Caco-2 (cell line): ENCODE results near the gene CRYBG2. TPM values are rescaled to one million over a fixed set of nuclear protein-coding genes. Genes with fewer than 3 reads are reported as not detected.
"Not testable (repeated sequence)": the region's sequence is repeated elsewhere in the genome, so short reads cannot be mapped to it uniquely, and the experiment has no call there.

Source experiments
- BruUV-seq: library from RNA; stranded (reverse); fragments of 400-500 nt; replicated peaks from 2 replicates; lab custom pipeline; 2021; lab: Mats Ljungman, UMichigan
- CTCF ChIA-PET: fragments of 300-600 bp; sonication (Branson Sonifier 250); formaldehyde crosslinking; loops from one replicate; lab custom pipeline; 2022; ENCODE audit warnings: antibody characterized with exemption; lab: Charles Lee
- POLR2A ChIA-PET: fragments of 300-600 bp; sonication (Branson Sonifier 250); formaldehyde crosslinking; loops from one replicate; lab custom pipeline; 2022; ENCODE audit warnings: antibody characterized with exemption; lab: Charles Lee
- DNase-seq, 2 experiments: peaks; one replicate each; pipeline versions ENCODE4 v3.0.0 to v3.0.0-alpha.2; 2020 to 2022
- H3K27me3 ChIP-seq: replicated peaks from 2 replicates; pipeline ENCODE4 v1.6.0; 2011; ENCODE audit warnings: low read length; ENCODE audit not compliant: control insufficient read depth, insufficient read depth
- H3K36me3 ChIP-seq: 2 replicates; pipeline ENCODE4 v1.5.1; 2011; ENCODE audit warnings: low read length; ENCODE audit not compliant: control insufficient read depth, insufficient read depth
- H3K4me1 ChIP-seq: fragments of 250-450 bp; sonication (Bioruptor Pico); 2 replicates; pipeline ENCODE4 v1.5.1; 2020; ENCODE audit warnings: mild to moderate bottlenecking
- H3K4me3 ChIP-seq: 2 replicates; pipeline ENCODE4 v1.5.1; 2011; ENCODE audit warnings: low read depth, mild to moderate bottlenecking, control low read depth, low read length
- H3K9me3 ChIP-seq: fragments of 250-450 bp; sonication (Bioruptor Pico); 2 replicates; pipeline ENCODE4 v1.5.1; 2020; ENCODE audit warnings: mild to moderate bottlenecking, moderate library complexity
- H3K27ac Mint-ChIP-seq: one replicate; pipeline ENCODE4 v1.8.0; 2022; ENCODE audit warnings: mixed read lengths; ENCODE audit not compliant: unreplicated experiment
- H3K27me3 Mint-ChIP-seq: one replicate; pipeline ENCODE4 v1.8.0; 2022; ENCODE audit warnings: mixed read lengths; ENCODE audit not compliant: insufficient read depth, unreplicated experiment
- H3K36me3 Mint-ChIP-seq: one replicate; pipeline ENCODE4 v1.8.0; 2022; ENCODE audit warnings: mild to moderate bottlenecking, mixed read lengths; ENCODE audit not compliant: insufficient read depth, unreplicated experiment
- H3K4me1 Mint-ChIP-seq: one replicate; pipeline ENCODE4 v1.8.0; 2022; ENCODE audit warnings: low read depth, mixed read lengths; ENCODE audit not compliant: unreplicated experiment
- H3K4me3 Mint-ChIP-seq: one replicate; pipeline ENCODE4 v1.8.0; 2022; ENCODE audit warnings: mild to moderate bottlenecking, moderate library complexity, mixed read lengths; ENCODE audit not compliant: unreplicated experiment
- H3K9me3 Mint-ChIP-seq: one replicate; pipeline ENCODE4 v1.8.0; 2022; ENCODE audit warnings: mixed read lengths; ENCODE audit not compliant: unreplicated experiment
- CTCF ChIP-seq, 2 experiments: fragments of 200-600 bp in 1 of 2; IDR thresholded peaks; 1 replicate in 1 of 2; 2 replicates in 1 of 2; pipeline versions ENCODE4 v1.5.1 to v1.8.0; 2011 to 2022; ENCODE audit warnings: antibody characterized with exemption in 1 of 2, control low read depth in 1 of 2, inconsistent platforms in 1 of 2, low read depth in 1 of 2, low read length in 1 of 2, mild to moderate bottlenecking in 1 of 2, moderate library complexity in 1 of 2; ENCODE audit not compliant: insufficient read depth in 1 of 2, severe bottlenecking in 1 of 2, unreplicated experiment in 1 of 2
- intact Hi-C: fragments of 100-400 bp; cut with micrococcal nuclease; formaldehyde crosslinking; loops from one replicate; pipeline ENCODE4 v1.10.0; 2022; ENCODE audit not compliant: unreplicated experiment
- total RNA-seq: library from RNA; stranded (reverse); gene quantifications from 2 replicates; pipeline ENCODE4 v1.2.3, GENCODE V29; 2022

CRYBG2 gene
- total RNA-seq, 1 experiment from 2014 or later, result 66.1 TPM

- intact Hi-C loops, result no loop called here
- no peak for TF ChIP-seq CTCF (IDR thresholded peaks at IDR 0.05; ENCODE audit: insufficient read depth in 1 of 2, low read depth in 1 of 2, low read length in 1 of 2, severe bottlenecking in 1 of 2, unreplicated experiment in 1 of 2)
- H3K4me1 Mint-ChIP-seq, result peaks cover 6% of the 10 kb centered on the region
- ChIA-PET CTCF (interaction anchor here (0.6 kb wide), 1 partner anchor 172 kb away, joined by 3 read pairs; no protein-coding TSS in a partner anchor), POLR2A (no interaction called here)
- Histone ChIP-seq H3K27me3 (no peaks in the 10 kb centered on the region), H3K36me3 (no peaks in the 10 kb centered on the region), H3K4me3 (no peak overlapping the region), H3K9me3 (no peaks in the 10 kb centered on the region), H3K4me1 (no peaks in the 10 kb centered on the region; the same call in 1 of the 2 replicates)
- DNase-seq, result no peak
- H3K4me3 Mint-ChIP-seq, result no peak overlapping the region
- no peak overlapping the region for H3K27ac Mint-ChIP-seq
- no peaks in the 10 kb centered on the region for H3K27me3 Mint-ChIP-seq
- no TSS peak for BruUV-seq
- H3K36me3 Mint-ChIP-seq, result peaks cover 4% of the 10 kb centered on the region
- no peaks in the 10 kb centered on the region for H3K9me3 Mint-ChIP-seq
Measured at GRCh38 chr1:26373789-26374188, 19.9 kb upstream of the CRYBG2 start.

GRCh38 chr1:26373281-26373680, 19.4 kb upstream of the CRYBG2 start:
- BruUV-seq, result no TSS peak
- DNase-seq, result no peak
- TF ChIP-seq CTCF (IDR thresholded peaks at IDR 0.05; ENCODE audit: insufficient read depth in 1 of 2, low read depth in 1 of 2, low read length in 1 of 2, severe bottlenecking in 1 of 2, unreplicated experiment in 1 of 2), result no peak
- peaks cover 4% of the 10 kb centered on the region for H3K36me3 Mint-ChIP-seq
- H3K9me3 Mint-ChIP-seq, result no peaks in the 10 kb centered on the region
- Histone ChIP-seq H3K9me3 (no peaks in the 10 kb centered on the region), H3K27me3 (no peaks in the 10 kb centered on the region), H3K36me3 (no peaks in the 10 kb centered on the region), H3K4me1 (no peaks in the 10 kb centered on the region; the same call in 1 of the 2 replicates), H3K4me3 (no peak overlapping the region)
- no peak overlapping the region for H3K4me3 Mint-ChIP-seq
- H3K4me1 Mint-ChIP-seq, result peaks cover 6% of the 10 kb centered on the region
- intact Hi-C loops, result no loop called here
- H3K27ac Mint-ChIP-seq, result no peak overlapping the region
- ChIA-PET CTCF (no interaction called here), POLR2A (no interaction called here)
- no peaks in the 10 kb centered on the region for H3K27me3 Mint-ChIP-seq

GRCh38 chr1:26372611-26373010, 18.7 kb upstream of the CRYBG2 start, which contains the start of gene ZNF683:
ZNF683 (minus strand) TSS chr1:26372750; CDS start chr1:26368571, 4,179 bp downstream.
- H3K9me3 ChIP-seq, H3K27me3 ChIP-seq, H3K4me1 ChIP-seq, intact Hi-C loops, H3K27me3 Mint-ChIP-seq, POLR2A ChIA-PET, H3K9me3 Mint-ChIP-seq, CTCF ChIA-PET, H3K4me1 Mint-ChIP-seq, H3K27ac Mint-ChIP-seq, H3K4me3 Mint-ChIP-seq, H3K36me3 Mint-ChIP-seq, DNase-seq, H3K4me3 ChIP-seq, H3K36me3 ChIP-seq, BruUV-seq: not testable (repeated sequence)

GRCh38 chr1:26372039-26372438, 18.1 kb upstream of the CRYBG2 start:
- ChIA-PET POLR2A (no interaction called here), CTCF (no interaction called here)
- H3K4me3 ChIP-seq, result no peak overlapping the region
- H3K36me3 Mint-ChIP-seq, result peaks cover 8% of the 10 kb centered on the region
- no peaks in the 10 kb centered on the region for H3K4me1 Mint-ChIP-seq
- no peak overlapping the region for H3K4me3 Mint-ChIP-seq
- no peak for TF ChIP-seq CTCF (IDR thresholded peaks at IDR 0.05; ENCODE audit: insufficient read depth in 1 of 2, low read depth in 1 of 2, low read length in 1 of 2, severe bottlenecking in 1 of 2, unreplicated experiment in 1 of 2)
- H3K36me3 ChIP-seq, result no peaks in the 10 kb centered on the region
- no peak for DNase-seq
- H3K9me3 ChIP-seq, result no peaks in the 10 kb centered on the region
- intact Hi-C loops, result no loop called here
- no peaks in the 10 kb centered on the region for H3K9me3 Mint-ChIP-seq
- H3K27ac Mint-ChIP-seq, result no peak overlapping the region
- no peaks in the 10 kb centered on the region for H3K27me3 ChIP-seq
- H3K27me3 Mint-ChIP-seq, result no peaks in the 10 kb centered on the region
- no TSS peak for BruUV-seq
- no peaks in the 10 kb centered on the region for H3K4me1 ChIP-seq
